Adipose tissue (tissue), 3 donors: ENCODE data around the gene IDH3B. TPM values are rescaled to one million over a fixed set of nuclear protein-coding genes. Genes with fewer than 3 reads are reported as not detected.
"Not testable (repeated sequence)": the region's sequence is repeated elsewhere in the genome, so short reads cannot be mapped to it uniquely, and the experiment has no call there.

Experiments
- H3K27ac ChIP-seq: one replicate; pipeline ENCODE4 v1.5.1; 2013; ENCODE audit warnings: low read depth, low read length
- WGBS, 3 donors: extraction: QIAGEN DNeasy Blood & Tissue Kit; methylation state at CpG; one replicate each; pipeline ENCODE4 v1.1.7; 2013; 5-methylcytosine and 5-hydroxymethylcytosine counted together
- polyA plus RNA-seq, 3 donors: library from polyadenylated mRNA; stranded (reverse); fragments of 200-250 nt; gene quantifications; one replicate each; pipeline ENCODE4 v1.2.3, GENCODE V29; 2013
- donor health status: healthy with polysubstance abuse.
- donor health status: Bipolar disorder and iron deficiency.
- donor health status: healthy.

IDH3B gene
- polyA plus RNA-seq, 3 donors, result 59.1 to 116 (median 72.9) TPM

DNA sequence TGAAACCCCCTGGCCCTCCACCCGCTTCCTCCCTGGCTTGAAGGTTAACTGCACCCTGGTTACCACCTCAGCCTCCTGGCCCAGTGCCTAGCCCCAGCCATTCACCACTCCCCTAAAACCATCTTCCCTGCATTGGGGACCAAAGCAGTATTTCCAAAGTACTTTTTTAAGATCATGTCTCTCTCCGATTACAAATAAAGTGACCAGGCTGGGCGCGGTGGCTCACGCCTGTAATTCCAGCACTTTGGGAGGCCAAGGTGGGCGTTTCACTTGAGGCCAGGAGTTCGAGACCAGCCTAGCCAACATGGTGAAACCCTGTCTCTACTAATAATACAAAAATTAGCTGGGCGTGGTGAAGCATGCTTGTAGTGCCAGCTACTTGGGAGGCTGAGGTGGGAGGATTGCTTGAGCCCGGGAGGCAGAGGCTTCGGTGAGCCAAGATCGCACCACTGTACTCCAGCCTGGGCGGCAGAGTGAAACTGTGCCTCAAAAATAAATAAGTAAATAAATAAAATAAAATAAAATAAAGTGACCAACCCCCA lies 32.0 kb upstream of the IDH3B start:
- WGBS, 3 donors, result 94 to 95% (median 95%) methylated on average over 12 of the region's 12 CpGs
- not testable (repeated sequence) for H3K27ac ChIP-seq

DNA sequence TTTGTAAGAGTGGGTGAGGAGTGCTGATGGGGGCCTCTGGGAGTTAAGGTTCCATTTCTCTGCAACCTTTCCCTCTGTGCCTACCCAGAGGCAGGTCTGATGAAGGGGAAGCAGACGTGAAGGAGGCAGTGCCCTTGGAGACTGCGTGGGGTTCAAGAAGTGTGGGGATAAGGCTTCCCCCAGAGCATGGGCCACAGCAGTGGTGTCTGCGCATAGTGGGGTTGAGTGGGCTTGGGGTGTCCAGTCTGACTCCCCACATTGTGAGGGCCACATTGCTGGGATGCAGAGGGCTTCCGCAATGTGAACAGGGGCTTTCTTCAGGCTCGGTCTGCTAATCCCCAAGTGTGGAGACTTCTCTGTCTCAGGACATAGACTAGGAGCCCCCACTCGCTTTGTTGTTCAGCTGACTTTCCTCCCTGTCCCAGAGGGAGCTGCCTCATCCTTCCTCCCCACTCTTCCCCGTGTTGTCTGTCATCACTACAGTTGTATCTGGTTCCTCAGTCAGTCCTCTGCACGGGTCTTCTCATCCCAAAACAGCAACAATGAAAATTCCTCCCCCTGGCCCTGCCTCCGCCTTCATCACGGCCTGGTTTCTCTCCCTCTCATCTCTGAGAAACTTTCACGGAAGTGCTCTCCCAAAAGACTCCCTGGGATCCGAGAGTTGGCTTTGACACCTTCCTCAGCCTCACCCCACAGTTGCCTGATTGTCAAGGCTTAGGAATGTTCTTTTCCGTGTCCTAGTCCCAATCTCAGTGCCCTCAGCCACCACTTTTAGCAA lies 31.4 kb upstream of the IDH3B start:
- H3K27ac ChIP-seq, result no peak overlapping the region
- 81 to 85% (median 84%) methylated on average over 13 of the region's 13 CpGs for WGBS, 3 donors

DNA sequence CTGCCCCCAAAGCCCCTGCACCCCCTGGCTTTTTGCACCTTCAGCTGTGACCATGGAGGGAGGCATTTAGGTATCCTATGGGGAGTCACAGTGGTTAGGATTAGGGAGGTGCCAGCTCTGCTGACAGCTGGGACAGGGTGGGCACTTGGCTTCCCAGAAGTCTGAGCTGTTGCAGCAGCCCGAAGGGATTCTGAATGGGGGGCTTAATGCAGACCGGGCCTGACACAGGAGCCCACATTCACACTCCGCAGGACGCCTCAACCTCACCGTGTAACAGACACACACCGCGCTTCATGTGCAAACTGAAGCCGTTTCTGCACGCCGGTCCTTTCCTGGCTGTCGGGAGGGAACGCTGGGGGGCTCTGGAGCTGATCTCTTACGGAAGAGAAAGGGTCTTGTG lies 30.5 kb upstream of the IDH3B start:
- 55 to 65% (median 62%) methylated on average over 13 of the region's 13 CpGs for WGBS, 3 donors
- no peak overlapping the region for H3K27ac ChIP-seq

DNA sequence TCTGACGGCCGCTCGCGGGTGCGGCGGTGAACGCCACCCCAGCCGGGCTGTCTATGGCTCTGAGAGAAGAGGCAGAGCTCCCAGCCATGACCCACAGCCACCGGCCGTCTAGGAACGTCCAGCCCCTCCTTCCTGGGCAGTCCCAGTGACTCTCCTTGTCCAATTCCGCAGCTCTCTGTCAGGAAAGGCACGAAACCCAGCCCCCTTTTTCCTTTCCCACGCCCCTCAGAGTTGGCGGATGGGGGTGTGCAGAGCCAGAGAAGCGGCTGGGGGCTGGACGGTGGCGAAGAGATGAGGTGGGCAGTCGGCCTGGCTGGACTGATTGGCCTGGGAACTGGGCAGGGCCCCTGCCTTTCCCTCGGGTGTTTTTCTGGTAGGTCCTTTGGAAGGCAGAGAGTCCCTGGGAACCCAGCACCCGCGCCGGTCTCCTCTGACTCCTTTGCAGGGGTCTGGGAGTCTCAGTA lies 30.0 kb upstream of the IDH3B start:
- WGBS, 3 donors, result 27 to 33% (median 29%) methylated on average over 23 of the region's 23 CpGs
- no peak overlapping the region for H3K27ac ChIP-seq

DNA sequence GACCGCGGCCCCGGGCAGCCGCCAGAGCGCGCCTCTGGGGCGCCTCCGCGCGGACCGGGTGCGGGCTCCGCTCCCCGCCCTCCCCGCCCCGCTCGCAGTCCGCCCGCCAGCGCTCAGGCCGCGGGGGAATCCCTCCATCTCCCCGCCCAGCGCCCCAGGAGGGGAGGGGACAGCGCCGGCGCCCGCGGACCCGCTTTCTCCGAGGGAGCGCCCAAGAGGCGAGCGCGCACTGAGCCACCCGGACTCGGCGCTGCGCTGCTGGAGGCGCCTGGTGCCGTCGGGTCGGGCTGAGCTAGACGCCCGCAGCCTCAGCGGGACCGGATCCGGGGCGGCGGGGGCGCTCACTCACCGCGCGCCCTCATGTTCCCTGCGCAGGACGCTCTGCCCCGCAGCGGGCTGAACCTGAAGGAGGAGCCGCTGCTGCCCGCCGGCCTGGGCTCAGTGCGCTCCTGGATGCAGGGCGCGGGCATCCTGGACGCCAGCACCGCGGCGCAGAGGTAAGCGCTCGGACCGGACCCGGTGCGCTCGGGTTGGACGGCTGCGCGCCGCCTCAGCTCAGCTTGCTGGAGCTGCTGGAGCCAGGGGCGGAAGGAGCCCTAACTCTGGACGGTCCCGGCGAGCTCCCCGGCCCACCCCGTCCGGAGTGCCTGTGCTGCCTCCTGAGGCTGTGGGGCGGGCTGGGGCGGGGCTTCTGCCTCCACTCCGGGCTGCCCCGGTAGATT lies 29.4 kb upstream of the IDH3B start:
- WGBS, 3 donors, result 3 to 4% (median 4%) methylated on average over 45 to 87 of the region's 89 CpGs
- H3K27ac ChIP-seq, result no peak overlapping the region

DNA sequence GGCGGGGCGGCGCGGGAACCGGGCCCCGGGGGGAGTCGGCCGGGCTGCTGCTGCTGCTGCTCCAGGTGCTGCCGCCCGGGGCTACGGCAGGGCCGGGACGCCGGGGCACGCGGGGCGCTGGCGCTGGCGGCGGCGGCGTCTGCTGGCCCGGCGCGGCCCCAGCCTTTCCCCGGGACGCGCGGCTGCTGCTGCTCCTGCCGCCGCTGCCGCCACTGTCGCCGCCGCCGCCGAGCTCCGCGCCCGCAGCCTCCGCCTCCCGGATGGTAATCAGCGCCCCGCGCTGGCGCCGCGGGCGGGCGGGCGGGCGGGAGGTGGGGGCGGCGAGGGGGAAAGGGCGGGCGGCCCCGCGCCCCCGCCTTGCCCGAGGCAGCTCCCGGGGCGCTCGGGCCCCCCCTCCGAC lies 28.9 kb upstream of the IDH3B start:
- no peak overlapping the region for H3K27ac ChIP-seq

DNA sequence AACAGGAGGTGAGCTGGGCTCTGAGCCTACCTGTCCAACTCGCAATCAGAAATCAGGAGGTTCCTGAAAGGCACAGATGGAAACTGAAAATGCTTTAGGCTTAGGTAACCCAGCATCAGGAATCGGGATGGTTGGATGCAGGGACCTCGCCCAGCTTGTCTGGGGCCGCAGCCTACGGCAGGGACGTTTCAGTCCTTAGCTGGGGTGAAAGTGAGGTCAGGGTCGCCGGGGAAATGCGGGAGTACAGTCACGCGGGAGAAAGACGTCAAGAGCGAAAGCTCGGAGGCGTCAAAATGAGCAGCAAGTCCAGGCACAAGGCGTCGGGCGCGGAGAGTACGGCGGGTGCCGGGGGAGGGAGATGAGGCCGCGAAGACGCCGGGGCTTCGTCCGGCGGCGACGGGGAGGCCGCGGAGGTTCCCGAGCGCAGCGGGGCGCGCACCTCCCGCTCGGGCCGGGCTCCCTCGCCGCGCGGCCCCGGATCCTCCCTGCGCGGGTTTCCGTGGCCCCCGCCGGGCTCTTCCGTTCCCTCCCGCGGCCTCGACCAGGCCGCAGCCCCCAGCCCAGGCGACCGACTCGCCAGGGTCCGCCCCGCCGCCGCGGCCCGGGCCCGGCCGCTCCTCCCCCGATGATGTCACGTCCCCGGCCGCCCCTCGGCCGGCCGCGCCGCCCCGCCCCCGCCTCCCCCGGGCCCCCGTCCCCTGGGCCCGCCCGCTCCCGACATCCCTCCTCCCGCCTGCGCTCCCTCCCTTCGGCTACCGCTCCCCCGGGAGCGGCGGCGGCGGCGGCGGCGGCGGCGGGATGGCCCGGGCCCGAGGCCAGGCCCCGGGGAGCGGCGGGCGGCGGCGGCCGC lies 28.2 kb upstream of the IDH3B start, which contains the start of gene EBF4:
Gene EBF4, plus strand, starts transcription at position 745 of the 850 bp plus-strand sequence. CDS start 866 bp downstream, outside the sequence.
- H3K27ac ChIP-seq, result peak within 1 kb of the TSS; percentile 48
- 4 to 9% (median 7%) methylated on average over 29 to 87 of the region's 106 CpGs for WGBS, 3 donors

More for the DNA sequence above, 28.9 kb upstream of the IDH3B start:
- WGBS, 3 donors, result 0% methylated on average over 7 to 53 of the region's 64 CpGs

DNA sequence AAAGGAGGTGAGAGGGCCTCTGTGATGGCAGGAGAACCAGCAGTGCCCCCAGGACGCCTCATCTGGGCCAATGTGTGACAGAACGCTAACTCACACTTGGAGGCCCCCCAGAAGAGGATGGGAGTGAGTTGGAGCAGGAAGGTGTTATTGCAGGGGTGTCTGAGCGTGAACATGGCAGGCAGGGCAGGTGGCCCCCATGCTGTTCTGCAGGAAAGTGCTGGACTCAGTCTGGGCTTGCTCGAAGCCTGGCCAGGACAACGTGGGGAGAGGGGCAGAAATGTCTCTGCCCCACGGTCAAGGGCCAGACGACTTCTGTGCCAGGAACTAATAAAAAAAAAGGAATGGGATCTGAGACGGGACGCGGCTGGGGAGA lies 27.6 kb upstream of the IDH3B start:
- 56 to 81% (median 80%) methylated on average over 10 of the region's 10 CpGs for WGBS, 3 donors
- H3K27ac ChIP-seq, result no peak overlapping the region

DNA sequence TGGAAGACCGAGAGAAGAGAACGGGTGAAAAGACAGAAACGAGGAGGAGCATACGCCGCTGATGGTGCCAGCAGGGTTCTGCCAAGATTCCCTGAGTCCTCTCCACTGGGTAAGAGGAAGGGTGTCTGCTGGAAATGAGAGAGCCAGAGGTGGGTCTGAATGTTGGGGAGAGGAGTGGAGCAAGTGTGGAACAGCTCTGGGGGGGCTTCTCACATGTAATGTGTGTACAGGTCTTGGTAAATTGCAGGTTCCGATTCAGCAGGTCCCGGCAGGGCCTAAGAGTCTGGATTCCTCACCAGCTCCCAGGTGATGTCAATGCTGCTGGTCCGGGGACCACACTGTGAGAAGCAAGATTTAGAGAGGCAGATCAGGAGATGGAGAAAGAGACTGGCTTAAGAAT lies 27.1 kb upstream of the IDH3B start:
- 84 to 93% (median 85%) methylated on average over 8 of the region's 8 CpGs for WGBS, 3 donors

DNA sequence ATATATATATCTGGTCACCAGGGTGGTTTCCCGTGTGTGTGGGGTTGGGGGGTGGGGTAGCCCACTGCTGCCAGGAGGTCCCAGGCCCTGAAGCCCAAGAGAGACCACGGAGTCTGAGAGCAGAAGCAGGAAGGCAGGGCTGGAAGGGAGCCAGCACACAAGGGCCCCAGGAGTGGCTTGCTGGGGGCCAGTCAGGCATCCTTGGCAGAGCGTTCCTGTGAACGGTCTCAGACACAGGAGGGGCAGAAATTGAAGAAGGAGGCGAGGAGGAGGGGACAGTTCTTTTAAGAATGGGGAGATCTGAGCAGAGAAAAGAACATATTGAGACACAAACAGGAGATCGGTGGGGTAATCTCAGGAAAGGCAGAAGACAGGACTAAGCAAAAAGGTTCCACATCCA lies 26.7 kb upstream of the IDH3B start:
- 49 to 70% (median 49%) methylated on average over 6 of the region's 6 CpGs for WGBS, 3 donors
- H3K27ac ChIP-seq, result no peak overlapping the region

More for the DNA sequence above, 27.1 kb upstream of the IDH3B start:
- no peak overlapping the region for H3K27ac ChIP-seq

DNA sequence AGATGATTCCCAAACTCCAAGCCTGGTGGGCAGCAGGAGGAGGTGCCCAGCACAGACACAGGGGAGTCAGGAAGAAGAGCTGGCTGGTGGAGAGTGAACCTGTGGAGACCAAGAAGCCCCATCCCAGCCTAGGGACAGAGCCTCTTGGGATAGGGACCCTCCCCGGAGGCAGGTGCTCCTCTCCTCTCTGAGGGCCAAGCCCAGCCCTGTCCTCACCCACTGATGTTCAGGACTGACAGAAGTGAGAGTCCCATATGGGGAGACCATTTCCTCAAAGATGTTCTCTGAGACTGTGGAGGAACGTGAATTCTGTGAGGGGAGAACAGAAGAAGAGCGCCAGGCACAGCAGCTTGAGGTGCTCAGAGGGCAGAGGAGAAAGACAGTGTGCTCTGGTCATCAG lies 26.2 kb upstream of the IDH3B start:
- H3K27ac ChIP-seq, result no peak overlapping the region
- WGBS, 3 donors, result 79 to 86% (median 84%) methylated on average over 3 of the region's 3 CpGs

DNA sequence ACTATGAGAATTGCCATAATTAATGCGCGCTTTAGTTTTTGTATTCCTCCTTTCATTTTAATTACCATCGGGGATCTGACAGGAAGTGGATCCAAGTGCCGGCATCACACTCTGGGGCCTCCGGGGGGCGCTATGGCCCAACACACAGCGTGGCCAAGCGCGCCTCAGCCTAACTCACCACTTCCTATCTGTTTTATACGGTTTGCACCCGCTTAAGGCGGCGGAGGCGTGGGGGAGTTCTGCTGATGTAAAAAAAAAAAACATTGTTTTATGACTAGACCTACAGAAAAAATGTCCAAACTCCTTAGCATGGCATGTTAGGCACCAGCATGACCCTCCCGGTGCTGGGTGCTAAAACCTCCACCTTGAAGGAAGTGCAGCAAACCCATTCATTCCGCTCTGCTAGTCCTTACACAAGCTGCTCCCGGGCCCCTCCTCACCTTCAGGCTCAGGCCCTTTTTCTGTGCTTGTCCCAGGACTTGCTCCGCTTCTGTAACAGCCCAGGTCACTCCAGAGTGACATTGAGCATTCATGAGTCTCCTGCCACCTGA lies 24.1 kb upstream of the IDH3B start:
- H3K27ac ChIP-seq, result no peak overlapping the region

DNA sequence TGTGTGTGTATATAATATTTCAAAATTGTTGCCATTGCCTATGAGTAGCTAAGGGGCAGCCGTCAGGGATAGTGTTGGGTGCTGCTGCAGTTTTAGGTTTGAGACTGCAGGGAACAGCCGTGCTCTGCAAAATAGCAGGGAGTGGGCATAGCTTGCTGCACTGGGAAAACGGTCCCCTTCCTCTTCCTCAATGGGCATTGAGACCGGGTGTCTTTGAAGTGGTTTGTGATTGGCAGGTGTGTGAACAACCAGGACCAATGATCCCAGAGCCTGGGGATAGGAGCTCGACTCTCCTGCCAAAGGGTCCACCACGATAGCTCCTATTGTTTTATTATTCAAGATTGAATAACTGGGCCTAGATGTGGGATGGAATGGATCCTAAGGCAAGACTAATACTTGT lies 23.5 kb upstream of the IDH3B start:
- WGBS, 3 donors, result 42 to 47% (median 45%) methylated on average over 6 of the region's 6 CpGs

More for the DNA sequence above, 24.1 kb upstream of the IDH3B start:
- WGBS, 3 donors, result 17 to 20% (median 19%) methylated on average over 18 of the region's 18 CpGs

DNA sequence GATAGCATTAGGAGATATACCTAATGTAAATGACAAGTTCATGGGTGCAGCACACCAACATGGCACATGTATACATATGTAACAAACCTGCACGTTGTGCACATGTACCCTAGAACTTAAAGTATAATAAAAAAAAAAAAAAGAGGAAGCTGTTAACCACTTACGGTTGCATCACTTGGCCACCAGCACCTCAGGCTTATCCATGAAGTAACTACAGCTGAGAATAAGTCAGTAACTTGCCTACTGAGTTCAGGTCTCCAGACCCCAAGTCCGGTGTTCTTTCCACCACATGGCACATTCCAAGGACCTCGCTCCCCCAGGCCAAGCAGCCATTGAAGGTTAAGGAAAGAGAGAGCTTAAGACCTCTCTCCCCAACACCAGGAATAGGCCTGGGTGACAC lies 20.8 kb upstream of the IDH3B start:
- WGBS, 3 donors, result 56 to 86% (median 63%) methylated on average over 3 to 4 of the region's 4 CpGs
- H3K27ac ChIP-seq, result not testable (repeated sequence)

More for the DNA sequence above, 23.5 kb upstream of the IDH3B start:
- H3K27ac ChIP-seq, result no peak overlapping the region

DNA sequence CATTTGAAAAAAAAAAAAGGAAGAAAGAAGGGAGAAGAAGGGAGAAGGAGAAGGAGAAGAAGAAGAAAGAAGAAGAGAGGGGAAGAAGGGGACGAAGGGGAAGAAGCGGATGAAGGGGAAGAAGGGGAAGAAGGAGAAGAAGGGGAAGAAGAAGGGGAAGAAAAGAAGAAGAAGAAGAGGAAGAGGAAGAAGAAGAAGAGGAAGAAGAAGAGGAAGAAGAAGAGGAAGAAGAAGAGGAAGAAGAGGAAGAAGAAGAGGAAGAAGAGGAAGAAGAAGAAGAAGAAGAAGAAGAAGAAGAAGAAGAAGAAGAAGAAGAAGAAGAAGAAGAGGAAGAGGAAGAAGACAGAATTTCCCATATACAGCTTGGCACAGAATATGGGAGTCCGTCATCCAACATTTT lies 18.0 kb upstream of the IDH3B start:
- H3K27ac ChIP-seq, result not testable (repeated sequence)
- WGBS, 3 donors, result 56 to 69% (median 64%) methylated on average over 3 of the region's 3 CpGs

DNA sequence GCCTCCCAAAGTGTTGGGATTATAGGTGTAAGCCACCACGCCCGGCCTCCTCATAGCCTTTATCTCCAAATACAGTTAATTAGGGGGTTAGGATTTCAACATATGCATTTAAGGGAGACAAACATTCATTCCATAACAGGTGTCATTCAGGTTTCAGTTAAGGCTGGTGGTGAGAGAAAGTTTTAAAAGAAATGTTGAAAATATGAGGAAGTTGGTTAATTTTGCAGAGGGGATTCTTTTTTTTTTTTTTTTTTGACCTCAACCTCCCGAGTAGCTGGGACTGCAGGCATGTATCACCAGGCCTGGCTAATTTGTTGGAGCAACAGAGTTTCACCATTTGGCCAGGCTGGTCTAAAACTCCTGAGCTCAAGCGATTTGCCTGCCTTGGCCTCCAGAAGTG lies 16.0 kb upstream of the IDH3B start:
- H3K27ac ChIP-seq, result no peak overlapping the region
- WGBS, 3 donors, result 59 to 81% (median 65%) methylated on average over 4 of the region's 4 CpGs

DNA sequence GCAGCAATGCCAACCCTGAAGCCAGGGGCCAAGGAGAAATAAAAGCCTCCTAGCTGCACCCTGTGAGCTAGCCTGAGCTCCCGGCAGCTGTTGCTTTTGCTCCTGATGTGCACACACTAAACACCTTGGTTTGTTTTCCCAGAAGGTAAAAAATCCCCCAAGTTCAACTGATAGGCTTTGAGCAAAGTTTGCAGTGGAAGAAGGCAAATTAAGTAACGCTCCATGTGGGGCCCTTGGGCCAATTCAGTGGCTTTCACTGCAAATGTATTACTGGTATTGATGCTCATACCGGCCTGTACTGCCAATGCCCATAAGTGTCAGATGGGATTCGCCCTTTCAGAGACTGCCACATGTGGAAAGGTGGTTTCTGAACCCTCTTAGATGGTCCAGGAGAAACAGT lies 9.4 kb upstream of the IDH3B start:
- WGBS, 3 donors, result 77 to 86% (median 85%) methylated on average over 4 of the region's 4 CpGs
- no peak overlapping the region for H3K27ac ChIP-seq

DNA sequence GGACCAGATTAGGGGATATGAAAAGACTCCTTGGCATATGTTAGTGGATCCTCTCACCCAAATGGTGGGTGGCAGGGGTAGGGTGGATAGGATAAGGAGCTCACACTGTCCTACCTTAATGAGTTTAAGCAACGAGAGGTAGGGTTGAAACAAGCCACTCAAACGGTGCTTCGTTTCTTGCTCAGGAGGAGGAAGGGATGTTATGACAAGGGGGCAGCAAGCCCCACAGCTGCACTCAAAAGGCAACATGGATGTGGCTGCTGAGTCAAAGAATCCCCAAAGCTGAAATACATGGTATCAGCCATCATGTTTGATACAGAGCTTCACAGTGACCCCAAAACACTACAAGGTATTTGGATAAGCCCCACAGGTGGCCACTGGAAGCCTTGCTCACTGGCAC lies 8.4 kb upstream of the IDH3B start:
- 58 to 85% (median 78%) methylated on average over 3 of the region's 3 CpGs for WGBS, 3 donors
- H3K27ac ChIP-seq, result no peak overlapping the region
